ENCODE data around the gene SERPINE1.

The SERPINE1 gene

DNA sequence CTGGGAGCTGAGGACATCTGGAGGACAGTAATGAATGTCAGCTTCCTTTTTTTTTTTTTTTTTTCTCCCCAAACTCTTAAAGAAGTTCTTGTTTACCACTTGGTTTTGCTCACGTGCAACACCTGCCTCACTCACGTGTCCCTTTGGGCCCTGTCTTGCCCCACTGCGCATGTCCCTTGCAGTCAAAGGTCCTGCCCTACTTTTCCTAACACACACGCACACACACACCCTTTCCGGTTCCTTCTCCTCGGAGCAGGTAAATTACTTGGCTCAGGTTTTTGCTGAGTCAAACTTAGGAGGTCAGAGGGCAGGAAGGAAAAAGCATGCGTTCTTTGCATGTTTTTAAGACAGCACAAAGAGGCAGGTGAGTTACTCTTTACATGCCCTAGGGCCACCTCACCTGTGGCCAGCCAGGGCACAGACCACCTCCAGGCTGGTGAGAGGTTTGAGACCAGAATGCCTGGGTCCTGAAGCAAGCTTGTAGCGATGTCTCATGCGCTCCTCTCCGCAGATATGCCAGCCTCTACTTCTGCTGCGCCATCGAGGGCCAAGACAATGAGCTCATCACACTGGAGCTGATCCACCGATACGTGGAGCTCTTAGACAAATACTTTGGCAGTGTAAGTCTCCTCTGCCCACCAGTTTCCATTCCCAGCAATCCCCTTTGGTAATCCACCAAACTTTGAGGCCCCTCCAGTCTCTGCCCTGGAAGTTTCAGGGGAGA, 30.1 kb downstream of the SERPINE1 start:
- DNase-seq, result no peak

DNA sequence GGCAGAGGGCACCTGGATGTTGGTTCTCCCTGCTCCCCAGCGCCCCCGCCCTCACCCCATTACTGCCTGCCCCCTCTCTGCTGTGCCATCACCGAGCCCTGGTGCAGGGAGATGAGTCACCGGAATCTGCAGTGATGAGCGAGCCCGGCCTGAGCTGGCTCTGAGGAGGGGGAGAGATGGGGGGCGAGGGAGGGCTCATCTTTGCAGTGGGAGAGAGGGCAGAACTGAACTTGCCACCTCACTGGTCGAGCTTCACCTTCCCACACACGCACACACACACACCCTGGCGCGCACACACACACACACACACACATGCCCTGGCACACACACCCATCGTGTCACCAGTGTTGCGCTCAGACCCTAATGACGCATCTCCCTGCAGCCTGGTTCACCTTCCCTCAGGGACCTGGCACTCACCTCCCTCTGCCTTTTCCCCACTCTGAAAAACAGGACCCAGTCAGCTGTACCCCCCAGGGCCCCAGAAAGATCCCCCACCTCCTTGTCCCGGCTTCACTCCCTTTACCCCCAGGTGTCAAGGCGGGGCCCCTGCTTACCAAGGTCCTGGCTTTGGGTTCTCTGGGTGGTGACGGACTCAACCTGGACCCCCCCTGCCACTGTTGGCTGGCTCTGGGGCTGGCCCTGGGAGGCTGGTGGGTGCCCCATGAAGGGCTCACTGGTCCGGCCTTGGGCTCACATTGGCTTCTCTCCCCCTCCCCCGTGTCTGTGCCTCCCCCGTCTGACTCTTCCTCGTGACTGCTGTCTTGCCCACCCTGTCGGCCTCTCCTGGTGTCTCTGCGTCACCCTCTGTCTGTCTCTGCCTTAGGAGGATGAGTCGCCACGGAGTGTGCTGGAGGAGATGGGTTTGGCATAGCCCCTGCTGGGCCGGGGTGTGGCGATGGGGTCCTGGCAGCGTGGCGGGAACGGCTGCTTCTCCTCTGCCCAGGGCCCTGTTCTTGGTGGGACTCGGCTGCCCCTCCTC, 33.1 kb downstream of the SERPINE1 start:
- no peak for DNase-seq

DNA sequence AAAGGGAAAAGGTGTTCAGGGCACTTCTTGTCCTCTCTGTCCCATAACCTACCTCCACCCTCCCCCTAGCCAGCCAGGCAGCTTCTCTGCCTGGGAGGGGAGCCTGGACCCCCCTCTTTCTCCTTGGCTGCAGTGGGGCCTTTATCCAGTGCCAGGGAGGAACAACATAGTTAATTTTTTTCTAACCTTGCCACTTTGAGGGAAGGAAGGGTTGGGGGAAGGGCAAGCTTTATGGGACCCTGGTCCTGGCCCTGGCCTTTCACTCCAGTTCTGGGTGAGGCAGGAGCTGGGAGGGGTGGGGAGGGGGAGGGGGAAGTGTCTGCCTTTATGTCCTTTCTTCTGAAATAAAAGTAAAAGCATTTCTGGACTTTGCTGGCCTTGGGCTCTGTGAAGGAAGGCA, 34.0 kb downstream of the SERPINE1 start:
- no peak for DNase-seq

DNA sequence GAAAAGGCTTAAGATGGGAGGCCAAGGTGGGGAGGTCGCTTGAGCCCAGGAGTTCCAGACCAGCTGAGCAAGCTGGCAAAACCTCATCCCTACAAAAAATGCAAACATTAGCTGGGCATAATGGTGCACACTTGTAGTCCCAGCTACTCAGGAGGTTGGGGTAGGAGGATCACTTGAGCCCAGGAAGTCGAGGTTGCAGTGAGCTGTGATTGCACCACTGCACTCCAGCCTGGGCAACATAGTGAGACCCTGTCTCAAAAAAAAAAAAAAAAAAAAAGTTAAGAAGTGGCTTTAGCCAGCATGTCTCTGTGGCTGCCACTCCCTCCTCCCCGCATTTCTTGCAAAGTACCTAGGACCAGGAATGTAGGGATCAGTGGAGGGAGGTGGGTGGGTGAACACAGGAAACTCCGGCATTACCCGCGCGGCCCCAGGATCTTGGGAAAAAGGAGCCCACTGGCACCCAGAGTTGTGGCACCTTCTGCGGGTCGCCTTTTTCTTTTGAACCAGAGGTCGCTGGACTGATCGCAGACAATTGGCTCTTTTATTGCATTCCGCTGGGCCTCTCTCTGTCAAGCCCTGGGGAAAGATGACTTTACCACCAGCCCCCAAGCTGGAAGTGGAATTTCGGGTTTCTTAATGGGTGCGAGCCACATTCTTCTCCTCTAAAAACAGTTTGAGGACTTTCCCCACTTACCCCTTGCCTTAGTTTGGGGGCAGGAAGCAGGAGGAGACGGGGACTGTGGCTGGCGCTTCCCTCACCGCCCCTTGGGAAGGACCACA, 35.0 kb downstream of the SERPINE1 start:
- no peak for DNase-seq

DNA sequence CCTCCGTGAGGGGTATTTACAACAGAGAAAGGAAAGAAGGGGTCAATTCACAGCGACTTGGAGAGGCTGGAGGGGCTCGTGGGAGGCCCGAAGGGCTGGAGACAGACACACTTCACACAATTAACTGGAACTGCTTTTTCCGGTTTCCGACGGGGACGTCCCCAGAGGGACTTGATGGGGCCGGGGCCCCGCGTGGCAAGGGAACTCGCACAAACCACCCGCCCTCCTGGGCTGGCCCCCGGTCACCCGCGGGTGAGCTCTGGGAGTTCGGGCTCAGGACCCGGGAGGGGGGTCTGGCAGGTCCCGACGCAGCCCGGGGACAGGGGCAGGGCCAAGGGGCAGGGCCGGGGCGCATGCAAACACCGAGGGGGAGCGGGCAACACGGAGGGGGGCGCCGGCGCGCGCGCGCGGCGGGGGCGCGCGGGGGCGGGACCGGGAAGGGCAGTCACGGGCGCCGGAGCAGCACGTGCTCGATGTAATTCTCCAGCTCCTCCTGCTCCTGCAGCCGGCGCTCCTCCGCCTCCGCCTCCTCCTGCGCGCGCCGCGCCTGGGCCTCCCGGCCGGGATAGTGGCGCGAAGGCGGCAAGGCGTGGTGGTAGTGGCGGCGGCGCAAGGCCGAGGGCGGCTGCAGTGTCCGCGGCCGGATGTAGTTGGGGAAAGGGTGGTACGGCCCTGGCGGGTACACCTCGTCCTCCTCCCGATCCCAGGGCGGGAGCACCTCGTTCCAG, 35.8 kb downstream of the SERPINE1 start:
- peak; percentile 79 for DNase-seq

DNA sequence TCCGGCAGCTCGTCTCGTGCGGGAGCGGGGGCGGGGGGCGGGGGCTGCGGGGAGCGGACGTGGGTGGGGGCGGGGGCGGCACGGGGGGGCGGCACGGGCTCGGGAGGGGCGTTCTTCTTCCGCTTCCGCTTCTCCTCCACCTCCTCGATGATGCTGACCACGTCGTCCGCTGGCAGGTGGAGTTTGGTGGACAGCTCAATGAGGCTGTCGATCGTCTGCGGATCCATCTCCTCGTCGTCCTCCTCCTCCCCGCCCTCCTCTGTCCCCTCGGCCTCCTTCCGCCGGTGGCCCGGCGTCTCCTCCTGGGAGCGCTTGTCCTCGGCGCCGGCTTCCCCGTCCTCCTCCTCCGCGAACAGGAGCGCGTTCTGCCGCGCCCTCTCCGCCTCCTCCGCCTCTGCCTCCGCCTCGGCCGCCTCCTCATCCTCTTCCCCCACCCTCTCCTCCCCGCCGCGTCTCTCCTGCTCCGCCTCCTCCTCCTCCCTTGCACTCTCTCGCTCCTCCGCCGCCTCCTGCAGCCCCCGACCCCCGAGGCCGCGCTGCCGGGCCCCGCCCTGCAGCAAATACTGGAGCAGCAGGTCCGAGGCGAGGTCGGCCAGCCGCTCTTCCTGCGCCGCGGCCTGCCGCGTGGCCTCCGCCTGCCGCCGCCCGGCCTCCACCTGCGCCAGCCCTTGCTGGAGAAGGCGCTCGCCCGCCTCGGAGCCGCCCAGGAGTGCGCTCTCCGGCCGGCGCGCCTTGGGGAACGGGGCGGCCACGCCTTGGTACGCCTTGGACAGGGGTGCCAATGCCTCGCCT, 36.6 kb downstream of the SERPINE1 start:
- peak; percentile 80 for DNase-seq

GRCh38 chr7:101164071-101164840, 37.4 kb downstream of the SERPINE1 start:
- peak; percentile 66 for DNase-seq

DNA sequence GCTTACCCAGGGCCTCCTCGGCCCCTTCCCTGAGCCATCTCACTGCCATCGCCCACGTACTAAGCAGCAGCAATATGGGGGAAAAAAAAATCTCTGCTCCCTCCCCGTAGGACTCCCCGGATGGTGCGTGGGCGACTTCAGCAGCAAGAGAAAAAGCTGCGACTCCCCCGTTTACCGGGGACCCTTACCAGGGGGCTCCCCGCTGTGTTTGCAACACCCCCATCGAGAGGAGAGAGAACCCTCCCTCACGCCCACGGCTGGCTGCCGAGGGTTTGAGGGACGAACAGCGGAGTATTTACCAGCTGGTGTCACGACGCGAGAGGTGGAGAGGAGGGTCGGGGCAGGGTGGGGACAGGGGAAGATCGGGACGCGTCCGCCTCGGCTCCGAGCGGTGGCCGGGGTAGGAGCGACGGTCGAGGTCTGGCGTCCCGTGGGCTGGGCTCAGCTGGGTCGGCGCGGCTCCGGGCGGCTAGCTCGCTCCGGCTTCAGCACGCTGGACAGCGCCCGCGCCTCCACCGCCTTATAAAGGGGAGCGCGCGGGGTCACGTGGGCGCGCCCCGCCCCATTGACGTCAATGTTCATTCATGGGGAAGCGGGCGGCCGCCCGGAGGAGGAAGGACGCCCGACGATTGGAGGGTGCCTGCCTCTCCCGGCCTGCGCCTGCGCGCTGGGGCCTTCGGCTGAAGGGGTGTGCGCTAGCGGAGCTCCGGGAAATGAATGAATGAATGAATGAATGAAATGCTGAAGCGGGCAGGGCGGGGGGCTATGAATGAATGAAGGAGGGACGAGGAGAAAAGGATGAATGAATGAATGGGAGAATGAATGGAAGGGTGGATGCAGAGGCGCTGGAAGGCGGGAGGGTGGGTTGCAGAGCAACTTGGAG, 38.4 kb downstream of the SERPINE1 start, which contains the start of gene VGF:
VGF (minus strand) TSS at position 495 of the 883 bp plus-strand sequence. CDS start 726 bp downstream, outside the sequence.
- DNase-seq, result peak; percentile 97

DNA sequence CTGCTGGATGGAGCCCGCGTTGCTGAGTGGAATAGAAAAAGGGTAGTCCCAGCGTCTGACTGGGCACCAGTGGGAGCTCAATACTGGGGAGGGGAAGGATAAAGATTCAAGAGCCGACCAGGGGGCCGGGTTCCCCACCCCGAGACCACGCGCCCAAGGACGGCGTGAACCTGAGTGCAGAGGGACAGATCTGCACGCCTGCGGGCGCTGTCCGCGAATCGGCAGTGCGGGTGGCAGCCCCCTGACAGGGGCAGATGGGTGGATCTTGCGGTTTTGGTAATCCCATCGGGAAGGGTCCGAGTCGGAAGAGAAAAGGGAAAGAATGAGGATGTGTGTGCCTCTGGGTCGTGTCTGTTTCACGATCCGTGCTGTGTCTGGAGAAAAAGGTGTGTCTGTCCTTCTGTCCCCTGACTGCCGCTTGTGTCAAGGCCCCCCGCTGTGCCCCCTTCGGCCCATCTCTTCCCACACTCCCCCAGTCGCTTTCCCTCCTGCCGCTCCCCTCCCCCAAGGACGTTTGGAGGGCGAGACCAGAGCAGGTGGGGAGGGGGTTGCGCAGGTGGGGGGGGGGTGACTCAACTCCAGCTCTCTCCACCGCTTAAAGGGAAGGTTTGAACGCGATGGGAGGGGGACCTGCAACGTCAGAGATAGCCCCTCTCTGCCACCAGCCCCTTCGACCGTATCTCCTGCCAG, 39.2 kb downstream of the SERPINE1 start:
- DNase-seq, result no peak

DNA sequence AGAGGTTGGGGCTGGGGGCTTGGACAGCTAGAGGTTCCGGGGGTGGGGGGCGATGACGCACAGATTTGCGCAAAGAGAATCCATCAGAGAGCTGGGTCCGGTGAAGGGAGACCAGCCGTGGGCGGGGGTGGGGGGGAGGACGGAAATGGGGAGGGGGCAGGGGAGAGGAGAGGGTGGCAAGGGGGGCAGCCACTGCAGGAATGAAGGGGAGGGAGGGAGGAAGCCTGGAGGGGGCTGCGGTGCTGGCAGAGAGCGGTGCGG, 39.7 kb downstream of the SERPINE1 start:
- no peak for DNase-seq

GRCh38 chr7:101166909-101167644, 40.2 kb downstream of the SERPINE1 start:
- DNase-seq, result peak; percentile 78

GRCh38 chr7:101167645-101168411, 40.9 kb downstream of the SERPINE1 start:
- DNase-seq, result peak; percentile 12

- no peak for DNase-seq
Observed at GRCh38 chr7:101168412-101169049, 41.6 kb downstream of the SERPINE1 start.

DNA sequence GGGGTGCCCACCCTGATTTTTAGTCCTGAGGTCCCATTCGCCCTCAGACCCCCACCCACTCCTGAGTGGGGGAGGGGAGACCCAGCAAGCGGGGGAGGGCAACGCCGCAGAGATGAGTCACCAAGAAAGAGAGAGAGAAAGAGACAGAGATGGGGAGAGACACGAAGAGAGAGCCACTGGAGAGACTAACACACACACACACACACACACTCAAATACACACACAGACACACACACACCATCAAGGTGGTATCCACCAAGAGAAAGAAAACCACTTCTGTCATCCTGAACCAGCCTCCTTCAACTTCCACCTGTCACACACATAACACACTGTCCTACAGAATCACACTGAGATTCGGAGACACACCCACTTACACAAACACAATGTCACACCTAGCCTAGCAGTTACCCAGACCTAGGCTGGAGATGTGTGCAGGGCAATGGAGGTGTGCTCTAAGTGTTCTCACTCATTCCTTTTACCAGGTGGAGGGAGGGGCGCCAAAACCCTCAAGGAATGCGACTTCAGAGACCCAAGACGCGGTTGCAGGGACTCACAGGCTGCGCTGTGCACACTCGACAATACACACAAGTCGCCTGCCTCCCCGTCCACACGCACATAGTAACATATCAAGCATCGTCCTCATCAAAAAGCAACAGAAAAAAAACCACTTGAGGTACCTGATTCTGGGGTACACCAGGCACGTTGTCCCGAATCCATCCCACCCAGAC, 42.4 kb downstream of the SERPINE1 start:
- DNase-seq, result no peak

DNA sequence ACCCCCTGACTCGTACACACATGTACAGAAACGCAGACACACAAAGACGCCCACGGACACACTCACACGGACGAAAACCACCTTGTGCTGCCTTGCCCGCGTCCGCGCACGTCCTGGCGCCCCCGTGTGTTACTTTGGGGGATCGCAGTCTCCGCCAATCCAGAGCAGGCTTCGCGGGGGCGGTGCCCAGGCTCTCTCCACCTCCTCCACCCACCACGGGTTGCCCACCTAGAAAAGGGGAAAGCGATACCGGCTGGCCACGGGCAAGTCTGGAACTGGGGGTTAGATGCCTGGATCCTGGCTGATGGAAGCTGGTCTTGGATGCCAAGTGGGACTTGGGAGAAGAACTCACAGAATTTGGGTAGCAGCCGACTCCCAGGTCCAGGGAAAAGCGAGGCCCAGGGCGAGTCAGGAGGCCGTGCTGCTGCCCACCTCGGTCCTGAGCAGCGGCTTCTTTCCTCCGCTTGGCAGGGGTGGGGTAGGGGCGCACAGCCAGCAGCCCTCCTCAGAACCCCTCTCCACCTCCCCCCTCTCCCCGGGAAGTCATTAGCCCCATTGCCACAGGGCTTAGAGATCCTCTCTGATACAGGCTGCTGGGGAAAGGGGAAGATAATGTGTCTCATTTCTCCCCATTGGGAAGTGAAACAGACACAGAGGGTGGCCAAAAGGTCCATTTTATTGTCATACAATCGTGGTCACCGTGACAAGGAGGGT, 43.1 kb downstream of the SERPINE1 start:
- DNase-seq, result peak; percentile 88

Measured in eye (tissue), 1 donor.